GM18861 (cell line): ENCODE measurements around the gene PIK3AP1.
"Not testable (repeated sequence)": the region's sequence is repeated elsewhere in the genome, so short reads cannot be mapped to it uniquely, and the experiment has no call there.

Source experiments
- ATAC-seq: cut with Tn5 transposase; IDR thresholded peaks from one replicate; pipeline ENCODE4 v1.9.1; 2021; ENCODE audit not compliant: unreplicated experiment

PIK3AP1 gene

DNA sequence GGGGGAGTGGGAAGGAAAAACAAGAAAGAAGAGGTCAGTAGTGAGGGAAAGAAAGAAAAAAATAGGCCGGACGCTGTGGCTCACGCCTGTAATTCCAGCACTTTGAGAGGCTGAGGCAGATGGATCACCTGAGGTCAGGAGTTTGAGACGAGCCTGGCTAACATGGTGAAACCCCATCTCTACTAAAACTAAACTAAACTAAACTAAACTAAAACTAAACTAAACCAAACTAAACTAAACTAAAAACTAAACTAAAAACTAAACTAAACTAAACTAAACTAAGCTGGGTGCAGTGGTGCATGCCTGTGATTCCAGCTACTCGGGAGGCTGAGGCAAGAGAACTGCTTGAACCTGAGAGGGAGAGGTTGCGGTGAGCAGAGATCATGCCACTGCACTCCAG, 22.0 kb downstream of the PIK3AP1 start:
- ATAC-seq: not testable (repeated sequence)

- ATAC-seq: no peak
Measured at GRCh38 chr10:96697438-96697837, 22.9 kb downstream of the PIK3AP1 start.

- ATAC-seq: no peak
Measured at GRCh38 chr10:96696845-96697425, 23.4 kb downstream of the PIK3AP1 start.

DNA sequence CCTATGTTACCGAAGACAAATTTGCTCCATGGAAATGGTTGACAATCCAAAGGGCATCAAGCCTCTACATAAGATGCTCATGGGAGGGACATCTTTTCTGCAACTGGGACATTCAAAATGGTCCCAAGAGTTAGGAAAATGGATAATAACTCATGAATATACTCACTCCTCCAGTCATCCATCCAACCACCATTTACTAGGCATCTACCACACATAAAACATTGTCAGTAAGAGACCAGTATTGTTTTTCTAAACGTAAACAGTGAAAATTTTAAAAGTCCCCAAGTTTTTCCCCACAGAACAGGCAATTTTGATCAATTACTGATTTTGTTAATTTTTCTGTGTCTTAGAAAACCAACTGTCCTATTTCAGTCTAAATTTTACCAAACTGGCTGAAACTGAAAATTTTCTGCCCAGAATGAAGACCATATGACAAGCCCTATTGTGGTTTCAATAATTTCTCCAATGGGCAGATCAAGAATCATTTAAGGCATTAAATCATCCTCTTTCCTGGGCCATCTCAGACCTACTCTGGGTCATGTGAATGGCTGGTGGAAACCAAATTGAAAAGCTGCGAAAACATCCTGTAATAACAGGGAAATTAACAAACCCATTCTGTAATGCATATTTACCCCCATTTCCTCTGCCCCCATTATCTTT, 24.2 kb downstream of the PIK3AP1 start:
- ATAC-seq: no peak

GRCh38 chr10:96695366-96695765, 24.9 kb downstream of the PIK3AP1 start:
- no peak for ATAC-seq

DNA sequence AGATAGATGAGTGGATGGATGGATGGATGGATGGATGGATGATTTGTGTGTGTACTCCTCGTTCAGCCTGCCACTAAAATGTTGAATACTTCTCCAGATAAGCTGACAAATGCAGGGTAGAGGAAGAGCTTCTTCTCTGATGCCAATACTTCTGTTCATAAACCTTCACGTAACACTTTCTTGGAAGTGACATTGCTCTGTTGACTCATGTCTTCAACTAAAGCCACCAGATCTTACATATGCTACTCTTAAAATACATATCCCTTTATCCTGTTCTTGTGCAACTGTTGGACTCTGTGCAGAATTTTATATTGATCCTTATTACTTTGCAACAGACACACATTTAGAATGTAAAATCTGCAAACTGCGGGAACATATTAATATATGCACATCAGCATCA, 26.9 kb downstream of the PIK3AP1 start:
- ATAC-seq: no peak

GRCh38 chr10:96692427-96692826, 27.9 kb downstream of the PIK3AP1 start:
- ATAC-seq: no peak

DNA sequence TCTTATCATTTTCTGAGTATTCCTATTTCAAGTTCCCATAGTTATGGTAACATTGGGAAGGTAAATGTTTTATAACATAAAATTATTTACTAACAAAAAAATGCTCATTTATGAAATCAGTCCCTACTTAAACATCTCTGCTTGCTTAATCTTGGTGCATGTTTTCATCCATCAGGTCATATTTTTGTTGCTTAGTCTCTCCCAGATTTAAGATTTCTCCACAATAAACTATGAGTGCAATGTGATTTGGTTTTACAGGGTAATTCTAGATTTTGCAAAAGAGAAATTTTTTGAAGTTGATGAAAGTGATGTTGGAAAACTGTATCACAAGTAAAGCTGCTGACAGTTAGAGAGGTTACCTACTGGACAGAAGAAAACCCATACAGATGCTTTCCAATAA, 28.6 kb downstream of the PIK3AP1 start:
- ATAC-seq: no peak

- no peak for ATAC-seq
Measured at GRCh38 chr10:96690755-96691730, 29.3 kb downstream of the PIK3AP1 start.

- ATAC-seq: no peak
Measured at GRCh38 chr10:96688789-96689188, 31.5 kb downstream of the PIK3AP1 start.

GRCh38 chr10:96687317-96688012, 32.8 kb downstream of the PIK3AP1 start:
- ATAC-seq: no peak

- ATAC-seq: no peak
Measured at GRCh38 chr10:96686514-96686913, 33.8 kb downstream of the PIK3AP1 start.

- ATAC-seq: no peak
Measured at GRCh38 chr10:96685306-96685705, 35.0 kb downstream of the PIK3AP1 start.

DNA sequence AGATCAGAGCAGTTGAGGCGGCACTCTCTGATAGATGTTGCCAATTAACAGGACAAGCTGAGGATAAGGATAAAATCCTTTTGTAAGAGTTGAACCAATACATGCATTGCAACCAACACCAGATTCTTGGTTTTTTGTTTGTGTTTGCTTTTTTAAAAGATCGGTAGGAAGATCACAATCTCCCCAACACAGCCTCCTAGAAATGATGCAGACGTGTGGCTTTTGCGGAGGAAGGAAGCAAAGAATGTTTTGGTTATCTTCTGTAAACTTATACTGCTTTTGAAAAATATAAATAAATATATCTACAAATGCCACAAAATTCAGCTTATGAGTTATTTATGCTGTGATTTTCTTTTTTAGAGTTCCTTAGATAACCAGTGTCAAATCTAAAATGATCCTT, 35.5 kb downstream of the PIK3AP1 start:
- no peak for ATAC-seq

DNA sequence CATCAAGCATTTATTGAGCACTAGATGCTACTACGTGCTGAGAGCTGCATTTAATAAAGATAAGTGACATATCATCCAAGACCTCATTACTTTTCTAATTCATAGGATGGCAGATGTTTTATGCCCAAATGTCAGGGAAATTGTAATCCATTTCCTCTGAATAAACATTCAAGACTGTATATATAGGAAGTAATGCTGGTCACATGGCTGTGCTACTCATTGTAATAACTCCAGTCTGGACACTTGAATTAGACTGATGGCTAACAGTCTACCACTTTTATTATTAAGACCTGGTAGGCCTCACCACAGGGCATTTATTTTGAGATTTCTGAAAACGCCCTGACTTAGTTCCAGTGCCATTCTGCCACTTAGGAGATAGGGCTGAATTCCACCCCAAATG, 36.6 kb downstream of the PIK3AP1 start:
- ATAC-seq: no peak

- no peak for ATAC-seq
Measured at GRCh38 chr10:96683065-96683464, 37.2 kb downstream of the PIK3AP1 start.

- ATAC-seq: no peak
Measured at GRCh38 chr10:96681524-96681923, 38.8 kb downstream of the PIK3AP1 start.

DNA sequence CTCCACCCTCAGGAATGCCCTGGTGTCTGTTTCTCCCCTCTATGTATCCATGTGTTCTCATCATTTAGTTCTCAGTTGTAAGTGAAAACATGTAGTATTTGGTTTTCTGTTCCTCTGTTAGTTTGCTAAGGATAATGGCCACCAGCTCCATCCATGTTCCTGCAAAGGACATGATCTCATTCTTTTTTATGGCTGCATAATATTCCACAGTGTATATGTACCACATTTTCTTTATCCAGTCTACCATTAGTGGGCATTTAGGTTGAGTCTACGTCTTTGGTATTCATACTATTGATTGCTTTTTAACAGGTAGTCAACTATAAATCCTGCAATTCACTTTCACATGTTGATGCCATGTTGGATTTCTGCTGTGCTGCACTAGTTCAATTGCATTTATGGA, 39.9 kb downstream of the PIK3AP1 start:
- ATAC-seq: not testable (repeated sequence)

GRCh38 chr10:96678725-96679124, 41.6 kb downstream of the PIK3AP1 start:
- ATAC-seq: no peak

- ATAC-seq: no peak
Measured at GRCh38 chr10:96676272-96677112, 43.8 kb downstream of the PIK3AP1 start.
